Lower leg skin (tissue), 3 donors: ENCODE data around the gene PTN.

Experiments
- POLR2A ChIP-seq, 2 donors: fragments of 450-650 bp; IDR thresholded peaks; one replicate each; pipeline ENCODE4 v1.6.1; 2016 to 2017; ENCODE audit warnings: antibody characterized with exemption in 2 of 2, mild to moderate bottlenecking in 1 of 2, moderate library complexity in 1 of 2
- TF ChIP-seq, protein P1 (sequence below), 3 donors: fragments of 450-650 bp; IDR thresholded peaks; one replicate each; pipeline ENCODE4 v1.5.1; 2016; ENCODE audit warnings: antibody characterized with exemption in 3 of 3, mild to moderate bottlenecking in 3 of 3, moderate library complexity in 2 of 3

DNA sequence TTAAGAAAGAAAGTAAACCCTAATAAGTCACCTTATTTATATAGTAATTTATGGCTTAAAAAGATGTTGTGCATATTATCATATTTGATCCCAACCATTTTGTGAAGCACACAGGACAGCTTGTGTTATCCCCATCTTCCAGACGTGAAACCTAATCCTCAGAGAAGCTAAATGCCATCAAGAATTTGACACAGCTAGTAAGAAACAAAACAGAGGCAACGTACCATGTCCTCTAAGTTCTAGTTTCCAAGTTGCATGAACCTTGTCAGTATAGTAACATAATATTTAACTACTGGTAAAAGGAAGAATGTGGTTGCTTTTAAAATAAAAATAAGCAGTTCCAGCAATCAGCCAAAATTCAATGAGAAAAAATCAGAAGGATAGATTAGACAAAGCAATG, 41.5 kb downstream of the PTN start:
- TF ChIP-seq, protein P1, sequence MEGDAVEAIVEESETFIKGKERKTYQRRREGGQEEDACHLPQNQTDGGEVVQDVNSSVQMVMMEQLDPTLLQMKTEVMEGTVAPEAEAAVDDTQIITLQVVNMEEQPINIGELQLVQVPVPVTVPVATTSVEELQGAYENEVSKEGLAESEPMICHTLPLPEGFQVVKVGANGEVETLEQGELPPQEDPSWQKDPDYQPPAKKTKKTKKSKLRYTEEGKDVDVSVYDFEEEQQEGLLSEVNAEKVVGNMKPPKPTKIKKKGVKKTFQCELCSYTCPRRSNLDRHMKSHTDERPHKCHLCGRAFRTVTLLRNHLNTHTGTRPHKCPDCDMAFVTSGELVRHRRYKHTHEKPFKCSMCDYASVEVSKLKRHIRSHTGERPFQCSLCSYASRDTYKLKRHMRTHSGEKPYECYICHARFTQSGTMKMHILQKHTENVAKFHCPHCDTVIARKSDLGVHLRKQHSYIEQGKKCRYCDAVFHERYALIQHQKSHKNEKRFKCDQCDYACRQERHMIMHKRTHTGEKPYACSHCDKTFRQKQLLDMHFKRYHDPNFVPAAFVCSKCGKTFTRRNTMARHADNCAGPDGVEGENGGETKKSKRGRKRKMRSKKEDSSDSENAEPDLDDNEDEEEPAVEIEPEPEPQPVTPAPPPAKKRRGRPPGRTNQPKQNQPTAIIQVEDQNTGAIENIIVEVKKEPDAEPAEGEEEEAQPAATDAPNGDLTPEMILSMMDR (IDR thresholded peaks at IDR 0.05), result no peak
- TF ChIP-seq POLR2A (IDR thresholded peaks at IDR 0.05), result no peak
